ENCODE results near the gene ADCY9. TPM values are rescaled to one million over a fixed set of nuclear protein-coding genes. Genes with fewer than 3 reads are reported as not detected.

Gene ADCY9
- total RNA-seq, 8 experiments from 2014 or later = 4.9 to 17.4 (median 9.4) TPM

- in situ Hi-C loops (cut with MboI; ENCODE audit: low pct_unique_long_range_greater_than_20kb in 2 of 9, low sequenced_read_pairs in 9 of 9, unreplicated experiment in 9 of 9) = no loop called here
- Histone ChIP-seq H3K27ac (no peak overlapping the region), H3K4me3 (no peak overlapping the region), H3K4me1 (replicated peaks in 1 of 2) (peaks cover 15% of the 10 kb centered on the region in 2 donors)
- peak; percentile 59 to 83 (median 72) for ATAC-seq (replicated peaks in 6 of 8)
- 4 to 94% (median 60%) methylated on average over 1 to 11 of the region's 13 CpGs; no CpG with 5 or more reads in 2 of the 10 experiments for WGBS, 10 experiments
Measured at GRCh38 chr16:3998793-3999478, 117.3 kb downstream of the ADCY9 start.

DNA sequence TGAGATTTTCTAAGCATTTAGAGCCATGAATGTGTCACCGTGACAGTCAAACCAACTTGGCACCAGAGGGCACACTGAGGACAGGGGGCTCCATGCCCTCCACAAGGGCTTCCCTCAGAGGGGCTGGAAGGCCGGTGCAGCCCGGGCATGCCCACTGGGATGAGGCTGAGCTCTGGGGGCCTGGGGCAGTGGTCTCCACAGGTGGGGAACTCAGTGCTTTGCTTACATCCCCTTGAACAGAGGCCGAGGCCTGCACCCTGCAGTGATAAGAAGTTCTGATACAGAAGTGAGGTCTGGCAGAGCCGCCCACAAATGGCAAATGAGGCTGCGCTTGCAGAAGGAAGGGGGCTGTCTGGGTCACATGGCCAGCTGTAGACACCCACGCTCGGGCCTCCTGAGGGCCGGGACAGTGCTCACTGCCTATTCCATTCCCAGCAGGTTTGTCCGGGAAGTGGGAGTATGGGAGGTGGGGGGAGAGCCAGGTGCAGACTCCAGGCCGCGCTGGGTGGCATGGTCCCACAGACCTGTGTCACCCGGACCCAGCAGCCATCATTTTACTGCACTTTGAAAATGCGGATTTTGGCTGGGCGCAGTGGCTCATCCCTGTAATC lies 118.9 kb downstream of the ADCY9 start:
- ATAC-seq (replicated peaks in 6 of 8) = no peak
- in situ Hi-C loops (cut with MboI; ENCODE audit: low pct_unique_long_range_greater_than_20kb in 2 of 9, low sequenced_read_pairs in 9 of 9, unreplicated experiment in 9 of 9) = no loop called here
- Histone ChIP-seq H3K27ac (no peak overlapping the region), H3K4me1 (replicated peaks in 1 of 2) (peaks cover 15% of the 10 kb centered on the region in 2 donors), H3K4me3 (no peak overlapping the region)
- 70 to 100% (median 100%) methylated on average over 1 to 2 of the region's 15 CpGs; no CpG with 5 or more reads in 5 of the 10 experiments for WGBS, 10 experiments

- H3K27ac ChIP-seq = no peak overlapping the region
- in situ Hi-C loops (cut with MboI; ENCODE audit: low pct_unique_long_range_greater_than_20kb in 2 of 9, low sequenced_read_pairs in 9 of 9, unreplicated experiment in 9 of 9) = no loop called here
- peaks cover 13% of the 10 kb centered on the region in 2 donors for H3K4me1 ChIP-seq (replicated peaks in 1 of 2)
- ATAC-seq (replicated peaks in 6 of 8) = no peak
- H3K4me3 ChIP-seq = no peak overlapping the region
- 0 to 57% (median 40%) methylated on average over 1 to 2 of the region's 2 CpGs; no CpG with 5 or more reads in 5 of the 10 experiments for WGBS, 10 experiments
Measured at GRCh38 chr16:3995001-3995400, 121.2 kb downstream of the ADCY9 start.

DNA sequence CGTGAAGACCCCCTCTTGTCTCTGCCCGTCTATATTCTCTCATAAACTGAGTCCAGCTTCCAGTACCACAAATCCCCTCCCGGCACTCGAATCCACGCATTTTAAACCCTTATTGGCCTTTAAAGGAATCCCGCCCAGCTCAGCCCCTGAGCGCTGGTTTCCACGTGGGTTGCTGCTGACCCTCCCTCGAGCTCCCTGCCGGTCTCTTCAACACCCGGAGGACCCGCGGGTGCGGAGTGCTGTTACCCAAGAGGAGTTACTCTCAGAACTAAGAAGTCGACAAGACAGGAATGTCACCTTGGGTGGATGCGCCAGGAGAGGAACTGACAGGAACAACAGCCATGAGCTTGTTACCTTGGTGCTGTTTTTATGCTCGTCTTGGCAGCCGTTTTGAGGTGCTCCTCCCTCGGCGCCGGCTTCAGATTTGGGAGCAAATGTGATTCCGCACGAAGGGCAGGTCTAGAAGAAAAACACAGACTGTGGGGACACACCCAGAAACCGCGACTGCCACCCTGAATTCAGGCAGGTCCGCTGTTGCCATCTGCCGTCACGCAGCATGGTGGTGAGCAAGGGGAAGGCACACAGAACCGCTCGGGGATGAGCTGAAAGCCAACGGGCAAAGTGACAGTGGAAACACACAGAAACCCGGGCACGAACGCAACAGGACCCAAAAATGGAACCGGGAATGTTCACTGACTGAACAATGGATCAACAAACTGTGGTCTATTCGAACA lies 123.0 kb downstream of the ADCY9 start:
- no peak for ATAC-seq (replicated peaks in 6 of 8)
- in situ Hi-C loops (cut with MboI; ENCODE audit: low pct_unique_long_range_greater_than_20kb in 2 of 9, low sequenced_read_pairs in 9 of 9, unreplicated experiment in 9 of 9) = no loop called here
- WGBS, 10 experiments = 87 to 100% (median 94%) methylated on average over 3 to 28 of the region's 36 CpGs; no CpG with 5 or more reads in 1 of the 10 experiments

GRCh38 chr16:3992297-3993051 lies 123.8 kb downstream of the ADCY9 start:
- no peaks in the 10 kb centered on the region for H3K4me1 ChIP-seq (replicated peaks in 1 of 2)
- H3K4me3 ChIP-seq = no peak overlapping the region
- in situ Hi-C loops (cut with MboI; ENCODE audit: low pct_unique_long_range_greater_than_20kb in 2 of 9, low sequenced_read_pairs in 9 of 9, unreplicated experiment in 9 of 9) = no loop called here
- WGBS, 10 experiments = 84 to 100% (median 98%) methylated on average over 1 to 14 of the region's 35 CpGs; no CpG with 5 or more reads in 2 of the 10 experiments
- H3K27ac ChIP-seq = no peak overlapping the region
- ATAC-seq (replicated peaks in 6 of 8) = peak in 2 of 8 experiments; percentile 20 to 22

More for the DNA sequence above, 123.0 kb downstream of the ADCY9 start:
- H3K4me1 ChIP-seq (replicated peaks in 1 of 2) = no peaks in the 10 kb centered on the region
- no peak overlapping the region for H3K4me3 ChIP-seq
- H3K27ac ChIP-seq = no peak overlapping the region

DNA sequence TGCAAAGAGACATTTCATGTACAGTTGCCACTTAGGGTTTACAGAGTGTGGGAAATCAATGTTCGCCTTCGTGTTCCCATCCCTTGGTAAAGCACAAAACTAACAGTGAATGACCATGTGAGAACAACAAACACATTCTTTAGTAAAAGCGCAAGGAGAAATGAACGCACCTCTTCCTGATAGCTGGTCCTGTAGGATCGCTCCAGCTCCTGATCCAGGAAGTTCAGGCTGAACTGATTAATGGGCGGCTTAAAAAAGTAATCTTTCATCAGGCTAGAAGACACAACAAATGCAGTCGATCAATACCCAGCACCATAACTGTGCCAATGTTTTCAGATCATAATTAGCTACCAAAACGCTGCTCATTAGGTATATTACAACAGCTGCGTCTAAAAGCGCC lies 127.4 kb downstream of the ADCY9 start:
- Histone ChIP-seq H3K4me1 (replicated peaks in 1 of 2) (no peaks in the 10 kb centered on the region), H3K4me3 (no peak overlapping the region), H3K27ac (no peak overlapping the region)
- in situ Hi-C loops (cut with MboI; ENCODE audit: low pct_unique_long_range_greater_than_20kb in 2 of 9, low sequenced_read_pairs in 9 of 9, unreplicated experiment in 9 of 9) = no loop called here
- no peak for ATAC-seq (replicated peaks in 6 of 8)
- WGBS, 10 experiments = 70 to 95% (median 90%) methylated on average over 1 to 7 of the region's 10 CpGs; no CpG with 5 or more reads in 1 of the 10 experiments

DNA sequence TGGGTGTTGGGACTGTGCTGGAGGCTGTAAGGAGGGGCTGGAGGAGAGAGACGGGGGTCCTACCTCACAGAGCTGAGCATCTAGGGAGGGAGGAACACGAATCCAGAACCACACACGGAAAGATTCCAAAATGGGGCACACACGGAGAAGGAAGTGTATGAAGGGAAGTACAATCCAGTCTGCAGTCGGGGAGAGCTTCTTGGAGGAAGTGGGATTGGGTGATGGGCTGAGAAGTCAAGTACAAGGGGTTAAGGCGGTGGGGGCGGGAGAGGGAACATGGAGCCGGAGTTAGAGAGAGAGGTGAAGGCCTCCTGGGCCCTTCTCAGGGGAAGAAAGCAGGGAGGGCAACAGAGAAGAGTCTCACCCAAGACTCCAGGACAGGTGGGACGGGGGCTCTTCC lies 128.2 kb downstream of the ADCY9 start:
- Histone ChIP-seq H3K4me1 (replicated peaks in 1 of 2) (no peaks in the 10 kb centered on the region), H3K27ac (no peak overlapping the region), H3K4me3 (no peak overlapping the region)
- 70 to 90% (median 79%) methylated on average over 1 to 2 of the region's 9 CpGs; no CpG with 5 or more reads in 6 of the 10 experiments for WGBS, 10 experiments
- no peak for ATAC-seq (replicated peaks in 6 of 8)
- in situ Hi-C loops (cut with MboI; ENCODE audit: low pct_unique_long_range_greater_than_20kb in 2 of 9, low sequenced_read_pairs in 9 of 9, unreplicated experiment in 9 of 9) = no loop called here

- no peak for ATAC-seq (replicated peaks in 6 of 8)
- Histone ChIP-seq H3K4me1 (replicated peaks in 1 of 2) (no peaks in the 10 kb centered on the region), H3K4me3 (no peak overlapping the region), H3K27ac (no peak overlapping the region)
- 50 to 100% (median 93%) methylated on average over 1 to 5 of the region's 13 CpGs; no CpG with 5 or more reads in 5 of the 10 experiments for WGBS, 10 experiments
- in situ Hi-C loops (cut with MboI; ENCODE audit: low pct_unique_long_range_greater_than_20kb in 2 of 9, low sequenced_read_pairs in 9 of 9, unreplicated experiment in 9 of 9) = no loop called here
Measured at GRCh38 chr16:3987231-3987630, 129.0 kb downstream of the ADCY9 start.

GRCh38 chr16:3986235-3986544 lies 130.1 kb downstream of the ADCY9 start:
- Histone ChIP-seq H3K27ac (no peak overlapping the region), H3K4me3 (no peak overlapping the region), H3K4me1 (replicated peaks in 1 of 2) (no peaks in the 10 kb centered on the region)
- ATAC-seq (replicated peaks in 6 of 8) = no peak
- in situ Hi-C loops (cut with MboI; ENCODE audit: low pct_unique_long_range_greater_than_20kb in 2 of 9, low sequenced_read_pairs in 9 of 9, unreplicated experiment in 9 of 9) = no loop called here
- WGBS, 10 experiments = 90 to 100% (median 93%) methylated on average over 3 to 9 of the region's 13 CpGs; no CpG with 5 or more reads in 3 of the 10 experiments

- no peak for ATAC-seq (replicated peaks in 6 of 8)
- Histone ChIP-seq H3K27ac (no peak overlapping the region), H3K4me3 (no peak overlapping the region), H3K4me1 (replicated peaks in 1 of 2) (no peaks in the 10 kb centered on the region)
- in situ Hi-C loops (cut with MboI; ENCODE audit: low pct_unique_long_range_greater_than_20kb in 2 of 9, low sequenced_read_pairs in 9 of 9, unreplicated experiment in 9 of 9) = no loop called here
- 45 to 100% (median 92%) methylated on average over 1 to 16 of the region's 31 CpGs; no CpG with 5 or more reads in 1 of the 10 experiments for WGBS, 10 experiments
Measured at GRCh38 chr16:3984111-3985060, 131.9 kb downstream of the ADCY9 start.

DNA sequence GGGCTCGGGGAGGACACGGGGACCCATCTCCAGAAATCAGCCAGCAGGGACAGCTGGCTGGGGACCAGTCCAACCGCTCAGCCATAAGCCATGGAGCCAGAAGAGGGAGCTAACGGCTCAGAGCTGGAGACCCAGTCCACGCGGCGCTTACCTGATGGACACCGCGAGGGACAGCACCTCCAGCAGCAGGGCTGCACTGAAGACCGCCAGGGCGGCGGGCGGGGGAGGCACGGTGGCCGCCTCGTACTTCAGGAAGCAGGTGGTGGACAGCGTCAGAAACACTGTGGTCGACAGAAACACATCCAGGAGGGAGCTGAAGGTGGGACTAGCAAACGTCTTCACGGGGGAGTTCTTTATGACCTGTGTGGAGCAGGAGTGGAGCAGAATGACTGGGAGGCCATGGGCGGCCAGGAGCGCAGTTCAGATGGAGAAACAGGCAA lies 133.1 kb downstream of the ADCY9 start:
- ATAC-seq (replicated peaks in 6 of 8) = peak; percentile 73 to 91 (median 86)
- in situ Hi-C loops (cut with MboI; ENCODE audit: low pct_unique_long_range_greater_than_20kb in 2 of 9, low sequenced_read_pairs in 9 of 9, unreplicated experiment in 9 of 9) = no loop called here
- Histone ChIP-seq H3K4me1 (replicated peaks in 1 of 2) (no peaks in the 10 kb centered on the region), H3K27ac (no peak overlapping the region), H3K4me3 (no peak overlapping the region)
- 69 to 100% methylated on average over 1 to 7 of the region's 22 CpGs; no CpG with 5 or more reads in 8 of the 10 experiments for WGBS, 10 experiments

GRCh38 chr16:3982216-3982615 lies 134.0 kb downstream of the ADCY9 start:
- no peak for ATAC-seq (replicated peaks in 6 of 8)
- in situ Hi-C loops (cut with MboI; ENCODE audit: low pct_unique_long_range_greater_than_20kb in 2 of 9, low sequenced_read_pairs in 9 of 9, unreplicated experiment in 9 of 9) = no loop called here
- no peak overlapping the region for H3K27ac ChIP-seq
- H3K4me3 ChIP-seq = no peak overlapping the region
- WGBS, 10 experiments = 88 to 100% (median 100%) methylated on average over 1 to 3 of the region's 13 CpGs; no CpG with 5 or more reads in 6 of the 10 experiments
- H3K4me1 ChIP-seq (replicated peaks in 1 of 2) = no peaks in the 10 kb centered on the region
